ENCODE results near the gene CST6. TPM values are rescaled to one million over a fixed set of nuclear protein-coding genes. Genes with fewer than 3 reads are reported as not detected.

The CST6 gene
- polyA plus RNA-seq, 3 donors, result 0.41 TPM; not detected in 2

GRCh38 chr11:65997286-65997685, 14.5 kb upstream of the CST6 start:
- peaks cover 32 to 47% of the 10 kb centered on the region in 2 donors for H3K36me3 ChIP-seq (replicated peaks in 1 of 2; ENCODE audit: control insufficient read depth in 1 of 2, insufficient read depth in 2 of 2, low read length in 2 of 2)
- H3K4me1 Mint-ChIP-seq, result peaks cover 10% of the 10 kb centered on the region
- peaks cover 38 to 57% of the 10 kb centered on the region in 2 donors for H3K36me3 Mint-ChIP-seq
- no peaks in the 10 kb centered on the region for H3K9me3 Mint-ChIP-seq
- no peak for DNase-seq
- 95% methylated on average over 2 of the region's 2 CpGs for WGBS (ENCODE audit: insufficient coverage)
- H2AFZ ChIP-seq (ENCODE audit: insufficient read depth, low read depth, low read length, poor library complexity, severe bottlenecking), result no peak overlapping the region
- no peak overlapping the region for H3K9ac ChIP-seq (ENCODE audit: insufficient read depth, low read length, poor library complexity, severe bottlenecking)
- no peak overlapping the region for H3K4me2 ChIP-seq (replicated peaks; ENCODE audit: extremely low read depth, low read length, poor library complexity, severe bottlenecking)
- no peaks in the 10 kb centered on the region for H3K27me3 Mint-ChIP-seq (ENCODE audit: low read depth in 3 of 3)
- no peaks in the 10 kb centered on the region for H3K9me3 ChIP-seq (replicated peaks in 1 of 2; ENCODE audit: control insufficient read depth in 1 of 2, insufficient read depth in 1 of 2, low read length in 2 of 2)
- peaks cover 30% of the 10 kb centered on the region for H4K20me1 ChIP-seq (ENCODE audit: insufficient read depth, low read length)
- peaks cover 28% of the 10 kb centered on the region for H3K79me2 ChIP-seq (ENCODE audit: insufficient read depth, low read length)
- H3K4me3 Mint-ChIP-seq, result no peak overlapping the region
- intact Hi-C loops (cut with micrococcal nuclease), result loop anchor here in 1 of 2 donors (10.0 kb wide), 1 partner anchor 372 kb away; no protein-coding TSS in a partner anchor
- TF ChIP-seq CTCF (IDR thresholded peaks at IDR 0.05), result no peak
- H3K4me1 ChIP-seq (ENCODE audit: control insufficient read depth in 1 of 2, insufficient read depth in 2 of 2, low read length in 2 of 2), result peaks cover 7 to 16% of the 10 kb centered on the region in 2 donors
- H3K4me3 ChIP-seq (replicated peaks in 1 of 3; ENCODE audit: low read depth in 2 of 3, low read length in 3 of 3), result no peak overlapping the region
- no peaks in the 10 kb centered on the region for H3K27me3 ChIP-seq (ENCODE audit: control insufficient read depth in 2 of 2, insufficient read depth in 2 of 2, low read length in 2 of 2)
- H3K27ac ChIP-seq (ENCODE audit: low read depth in 1 of 2, low read length in 2 of 2), result no peak overlapping the region
- peak overlapping the region in 2 of 7 donors; percentile 9 to 27 for H3K27ac Mint-ChIP-seq

GRCh38 chr11:66001942-66002647, 9.7 kb upstream of the CST6 start, which contains the start of the genes BANF1 and EIF1AD:
TSS of gene BANF1 (plus strand) at chr11:66002503. CDS start at chr11:66003251, 748 bp downstream.
TSS of gene EIF1AD (minus strand) at chr11:66002157. CDS start at chr11:66000389, 1,768 bp downstream.
- 0% methylated on average over 55 of the region's 55 CpGs for WGBS (ENCODE audit: insufficient coverage)
- Mint-ChIP-seq H3K27me3 (ENCODE audit: low read depth in 3 of 3) (no peaks in the 10 kb centered on the region), H3K4me1 (peaks cover 18% of the 10 kb centered on the region), H3K27ac (peak within 1 kb of the TSS; percentile 98 to 100 (median 100)), H3K36me3 (peaks cover 42 to 64% of the 10 kb centered on the region in 2 donors), H3K4me3 (peak within 1 kb of the TSS; percentile 97 to 98), H3K9me3 (no peaks in the 10 kb centered on the region)
- peak within 1 kb of the TSS; percentile 62 to 97 (median 95) for H3K4me3 ChIP-seq (replicated peaks in 1 of 3; ENCODE audit: low read depth in 2 of 3, low read length in 3 of 3)
- H3K79me2 ChIP-seq (ENCODE audit: insufficient read depth, low read length), result peaks cover 45% of the 10 kb centered on the region
- H3K4me2 ChIP-seq (replicated peaks; ENCODE audit: extremely low read depth, low read length, poor library complexity, severe bottlenecking), result peak within 1 kb of the TSS; percentile 89
- H4K20me1 ChIP-seq (ENCODE audit: insufficient read depth, low read length), result peaks cover 34% of the 10 kb centered on the region
- intact Hi-C loops (cut with micrococcal nuclease), result loop anchor here (2.0 to 5.0 kb wide), 3 partner anchors 21 to 40 kb away; partner anchors contain the start of gene SART1 (in 1 of the 2)
- H3K36me3 ChIP-seq (replicated peaks in 1 of 2; ENCODE audit: control insufficient read depth in 1 of 2, insufficient read depth in 2 of 2, low read length in 2 of 2), result peaks cover 40 to 60% of the 10 kb centered on the region in 2 donors
- peak within 1 kb of the TSS; percentile 86 for H3K9ac ChIP-seq (ENCODE audit: insufficient read depth, low read length, poor library complexity, severe bottlenecking)
- no peaks in the 10 kb centered on the region for H3K9me3 ChIP-seq (replicated peaks in 1 of 2; ENCODE audit: control insufficient read depth in 1 of 2, insufficient read depth in 1 of 2, low read length in 2 of 2)
- no peak for TF ChIP-seq CTCF (IDR thresholded peaks at IDR 0.05)
- H3K27me3 ChIP-seq (ENCODE audit: control insufficient read depth in 2 of 2, insufficient read depth in 2 of 2, low read length in 2 of 2), result no peaks in the 10 kb centered on the region
- peak; percentile 91 to 97 (median 95) for DNase-seq
- H3K4me1 ChIP-seq (ENCODE audit: control insufficient read depth in 1 of 2, insufficient read depth in 2 of 2, low read length in 2 of 2), result peaks cover 16 to 27% of the 10 kb centered on the region in 2 donors
- peak within 1 kb of the TSS; percentile 93 for H2AFZ ChIP-seq (ENCODE audit: insufficient read depth, low read depth, low read length, poor library complexity, severe bottlenecking)
- H3K27ac ChIP-seq (ENCODE audit: low read depth in 1 of 2, low read length in 2 of 2), result peak within 1 kb of the TSS; percentile 92 to 95
